HL-60 (cell line): ENCODE data around the gene GNG4.

ENCODE experiments used
- DNase-seq, 2 experiments: peaks; one replicate each; pipeline ENCODE4 v3.0.0-alpha.2; 2010 to 2020; ENCODE audit warnings: low read depth in 1 of 2, low spot score in 1 of 2
- H3K27ac ChIP-seq: fragments of 250-450 bp; sonication (Bioruptor Pico); replicated peaks from 2 replicates; pipeline ENCODE4 v1.5.1; 2020; ENCODE audit warnings: mild to moderate bottlenecking, moderate library complexity
- H3K27me3 ChIP-seq: fragments of 250-450 bp; sonication (Bioruptor Pico); 2 replicates; pipeline ENCODE4 v1.5.1; 2021; ENCODE audit warnings: mild to moderate bottlenecking, moderate library complexity; ENCODE audit not compliant: insufficient read depth, poor library complexity, severe bottlenecking
- H3K4me3 ChIP-seq: replicated peaks from 2 replicates; pipeline ENCODE4 v1.5.1; 2011; ENCODE audit warnings: mild to moderate bottlenecking, control low read depth, low read length; ENCODE audit not compliant: insufficient read depth
- GABPA ChIP-seq: IDR thresholded peaks from 2 replicates; pipeline ENCODE4 v1.6.1; 2012; ENCODE audit warnings: low read depth
- POLR2AphosphoS5 ChIP-seq: IDR thresholded peaks from 2 replicates; pipeline ENCODE4 v1.6.1; 2012; ENCODE audit warnings: low read depth
- REST ChIP-seq: IDR thresholded peaks from 2 replicates; pipeline ENCODE4 v1.6.1; 2012; ENCODE audit warnings: low read depth; ENCODE audit not compliant: insufficient replicate concordance
- SPI1 ChIP-seq: IDR thresholded peaks from 2 replicates; pipeline ENCODE4 v1.6.1; 2012; ENCODE audit warnings: low read depth, mild to moderate bottlenecking, borderline replicate concordance
- TF ChIP-seq, protein P1 (sequence below): IDR thresholded peaks from one replicate; pipeline ENCODE4 v1.5.1; 2011; ENCODE audit warnings: low read length, control low read depth, inconsistent platforms; ENCODE audit not compliant: insufficient read depth

GNG4 gene

DNA sequence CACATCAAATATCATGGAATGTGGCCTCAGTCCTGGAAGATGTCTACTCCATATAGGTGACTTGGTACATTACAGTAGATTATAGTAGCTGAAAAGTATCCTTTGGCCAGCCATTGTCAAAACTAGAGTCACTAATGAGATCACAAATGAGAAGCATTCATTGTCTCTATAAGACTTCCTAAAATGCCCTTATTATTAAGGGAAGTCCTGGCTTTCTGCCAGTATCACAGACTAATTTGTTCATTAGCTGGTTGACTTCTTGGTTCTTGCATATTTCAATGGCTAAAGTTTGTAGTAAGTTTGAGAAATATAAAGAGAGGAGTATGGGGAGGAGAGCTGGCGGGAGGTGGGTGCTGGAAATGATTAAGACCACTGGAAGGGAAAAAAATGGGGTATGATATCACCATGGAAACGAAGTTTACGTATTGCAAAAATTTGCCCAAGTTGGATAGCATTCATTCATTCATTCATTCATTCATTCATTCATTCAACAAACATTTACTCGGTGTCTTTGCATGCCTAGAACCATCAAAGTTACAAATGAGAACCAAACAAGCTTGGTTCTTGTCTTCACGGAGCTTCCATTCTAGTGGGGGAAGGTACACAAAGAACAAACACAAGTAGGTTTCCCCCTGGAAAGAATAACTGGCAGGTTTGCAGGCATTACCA lies 133.6 kb downstream of the GNG4 start:
- TF ChIP-seq GABPA (no peak), POLR2AphosphoS5 (no peak), SPI1 (no peak), REST (no peak)
- TF ChIP-seq, protein P1, sequence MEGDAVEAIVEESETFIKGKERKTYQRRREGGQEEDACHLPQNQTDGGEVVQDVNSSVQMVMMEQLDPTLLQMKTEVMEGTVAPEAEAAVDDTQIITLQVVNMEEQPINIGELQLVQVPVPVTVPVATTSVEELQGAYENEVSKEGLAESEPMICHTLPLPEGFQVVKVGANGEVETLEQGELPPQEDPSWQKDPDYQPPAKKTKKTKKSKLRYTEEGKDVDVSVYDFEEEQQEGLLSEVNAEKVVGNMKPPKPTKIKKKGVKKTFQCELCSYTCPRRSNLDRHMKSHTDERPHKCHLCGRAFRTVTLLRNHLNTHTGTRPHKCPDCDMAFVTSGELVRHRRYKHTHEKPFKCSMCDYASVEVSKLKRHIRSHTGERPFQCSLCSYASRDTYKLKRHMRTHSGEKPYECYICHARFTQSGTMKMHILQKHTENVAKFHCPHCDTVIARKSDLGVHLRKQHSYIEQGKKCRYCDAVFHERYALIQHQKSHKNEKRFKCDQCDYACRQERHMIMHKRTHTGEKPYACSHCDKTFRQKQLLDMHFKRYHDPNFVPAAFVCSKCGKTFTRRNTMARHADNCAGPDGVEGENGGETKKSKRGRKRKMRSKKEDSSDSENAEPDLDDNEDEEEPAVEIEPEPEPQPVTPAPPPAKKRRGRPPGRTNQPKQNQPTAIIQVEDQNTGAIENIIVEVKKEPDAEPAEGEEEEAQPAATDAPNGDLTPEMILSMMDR = no peak
- Histone ChIP-seq H3K4me3 (no peak overlapping the region), H3K27ac (no peak overlapping the region), H3K27me3 (no peaks in the 10 kb centered on the region)
- no peak for DNase-seq

- TF ChIP-seq, protein P1 = peak; percentile 76
- TF ChIP-seq POLR2AphosphoS5 = no peak
Measured at GRCh38 chr1:235513495-235514366, 135.9 kb downstream of the GNG4 start.

DNA sequence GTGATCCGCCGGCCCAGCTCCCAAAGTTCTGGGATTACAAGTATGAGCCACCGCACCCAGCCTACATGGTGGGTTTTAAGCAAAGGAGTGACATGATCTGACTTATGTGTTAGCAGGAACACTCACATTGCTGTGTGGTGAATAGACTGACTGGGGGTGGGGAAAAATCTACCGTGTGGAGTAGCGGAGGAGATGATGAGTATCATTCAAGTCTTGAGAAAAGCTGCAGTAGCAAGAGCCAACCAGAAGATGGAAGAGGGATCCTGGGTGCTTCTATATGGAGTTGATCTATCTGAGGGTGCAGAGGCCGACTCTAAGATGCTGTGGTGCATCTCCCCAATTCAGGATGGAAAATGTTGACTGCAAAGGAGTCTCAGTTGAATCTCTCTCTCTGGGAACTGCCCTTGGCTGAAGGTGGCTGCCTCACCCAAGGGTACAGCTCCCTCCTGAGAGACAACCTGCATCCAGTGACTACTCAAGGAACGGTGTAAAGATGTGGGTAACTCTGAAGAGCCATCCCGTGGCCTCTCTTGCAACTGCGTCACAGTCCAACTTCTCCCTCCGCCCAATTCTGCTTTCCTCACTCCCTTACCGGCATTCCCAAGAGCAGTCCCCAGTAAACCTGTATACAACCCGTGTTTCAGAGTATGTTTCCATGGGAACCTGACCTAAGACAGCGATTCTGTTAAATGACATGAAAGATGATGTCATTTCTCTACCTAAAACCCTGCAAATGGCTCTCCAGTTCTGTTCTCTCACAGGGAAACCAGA lies 137.9 kb downstream of the GNG4 start:
- DNase-seq = peak in 1 of 2 experiments; percentile 4
- Histone ChIP-seq H3K27me3 (no peaks in the 10 kb centered on the region), H3K27ac (no peak overlapping the region), H3K4me3 (no peak overlapping the region)
- TF ChIP-seq, protein P1 = no peak
- no peak for TF ChIP-seq SPI1
- no peak for TF ChIP-seq POLR2AphosphoS5
- no peak for TF ChIP-seq REST
- no peak for TF ChIP-seq GABPA

More at GRCh38 chr1:235513495-235514366, 135.9 kb downstream of the GNG4 start:
- Histone ChIP-seq H3K27me3 (no peaks in the 10 kb centered on the region), H3K27ac (no peak overlapping the region), H3K4me3 (no peak overlapping the region)
- DNase-seq = peak; percentile 30 to 56
